Dendritic cell treated with granulocyte-macrophage colony-stimulating factor and Interleukin-4, amounts not matched to agents 40 ng/mL and 50 ng/mL, for 4 days (primary cell): Measurements from ENCODE around the gene ZNF668.
"Not testable (repeated sequence)": the region's sequence is repeated elsewhere in the genome, so short reads cannot be mapped to it uniquely, and the experiment has no call there.

Experiments used
- H3K27ac Mint-ChIP-seq: one replicate; pipeline ENCODE4 v1.8.0; 2022; ENCODE audit warnings: mild to moderate bottlenecking, mixed read lengths
- H3K27me3 Mint-ChIP-seq: one replicate; pipeline ENCODE4 v1.8.0; 2022; ENCODE audit warnings: mild to moderate bottlenecking, mixed read lengths
- H3K36me3 Mint-ChIP-seq: one replicate; pipeline ENCODE4 v1.8.0; 2022; ENCODE audit warnings: low read depth, mixed read lengths
- H3K4me1 Mint-ChIP-seq: one replicate; pipeline ENCODE4 v1.8.0; 2022; ENCODE audit warnings: low read depth, mixed read lengths
- H3K4me3 Mint-ChIP-seq: one replicate; pipeline ENCODE4 v1.8.0; 2022; ENCODE audit warnings: mild to moderate bottlenecking, moderate library complexity, mixed read lengths
- H3K9me3 Mint-ChIP-seq: one replicate; pipeline ENCODE4 v1.8.0; 2022; ENCODE audit warnings: mixed read lengths
- intact Hi-C: fragments of 100-400 bp; cut with micrococcal nuclease; formaldehyde crosslinking; loops from one replicate; pipeline ENCODE4 v1.15.0; 2022

The ZNF668 gene

DNA sequence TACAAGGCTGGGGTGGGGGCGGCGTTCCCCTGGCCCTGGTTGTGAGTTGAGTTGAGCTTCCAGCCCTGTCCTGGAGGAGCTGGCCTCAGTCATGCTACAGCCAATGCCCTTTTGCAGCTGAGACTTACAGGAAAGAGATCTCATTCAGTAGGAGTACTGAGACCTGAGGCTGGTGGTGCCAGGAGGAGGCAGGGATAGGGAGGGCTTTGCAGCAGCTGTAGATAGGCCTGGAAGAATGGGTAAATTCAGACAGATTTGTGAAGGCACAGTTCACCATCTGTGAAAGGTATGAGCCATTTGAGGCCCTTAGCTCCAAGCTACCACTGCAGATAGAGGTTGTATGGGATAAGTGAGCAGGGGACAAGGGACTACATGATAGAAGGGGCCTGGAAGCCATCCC is 35.0 kb downstream of the ZNF668 start:
- peaks cover 97% of the 10 kb centered on the region for H3K36me3 Mint-ChIP-seq
- H3K4me1 Mint-ChIP-seq = peaks cover 34% of the 10 kb centered on the region
- H3K27ac Mint-ChIP-seq = no peak overlapping the region
- no peaks in the 10 kb centered on the region for H3K27me3 Mint-ChIP-seq
- intact Hi-C loops = no loop called here
- H3K4me3 Mint-ChIP-seq = no peak overlapping the region
- no peaks in the 10 kb centered on the region for H3K9me3 Mint-ChIP-seq

DNA sequence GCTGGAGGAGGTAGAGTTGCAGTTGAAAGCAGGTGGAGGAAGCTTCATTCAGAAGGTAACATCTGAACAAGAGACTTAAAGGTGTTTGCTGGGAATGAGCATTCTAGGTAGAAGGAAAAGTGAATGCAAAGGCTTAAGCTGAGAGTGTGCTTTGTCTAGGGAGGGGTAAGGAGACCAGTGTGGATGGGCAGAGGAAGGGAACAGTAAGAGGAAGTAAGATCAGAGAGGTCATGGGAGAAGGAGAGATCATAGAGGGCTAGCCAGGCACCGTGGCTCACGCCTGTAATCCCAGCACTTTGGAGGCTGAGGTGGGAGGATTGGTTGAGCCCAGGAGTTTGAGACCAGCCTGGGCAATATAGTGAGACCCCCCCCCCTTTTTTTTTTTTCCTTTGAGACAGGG is 37.3 kb downstream of the ZNF668 start:
- H3K4me3 Mint-ChIP-seq = peak overlapping the region; percentile 39
- H3K9me3 Mint-ChIP-seq = no peaks in the 10 kb centered on the region
- peaks cover 37% of the 10 kb centered on the region for H3K4me1 Mint-ChIP-seq
- no peaks in the 10 kb centered on the region for H3K27me3 Mint-ChIP-seq
- peaks cover 89% of the 10 kb centered on the region for H3K36me3 Mint-ChIP-seq
- intact Hi-C loops = no loop called here
- H3K27ac Mint-ChIP-seq = peak overlapping the region; percentile 76

- H3K36me3 Mint-ChIP-seq = peaks cover 61% of the 10 kb centered on the region
- H3K4me3 Mint-ChIP-seq = peak overlapping the region; percentile 98
- H3K27ac Mint-ChIP-seq = peak overlapping the region; percentile 99
- intact Hi-C loops = loop anchor here (1.0 to 2.0 kb wide), 4 partner anchors 37 to 77 kb away; partner anchors contain the start of genes SETD1A, VKORC1, ZNF646 and ZNF668
- peaks cover 62% of the 10 kb centered on the region for H3K4me1 Mint-ChIP-seq
- H3K9me3 Mint-ChIP-seq = no peaks in the 10 kb centered on the region
- H3K27me3 Mint-ChIP-seq = no peaks in the 10 kb centered on the region
These were observed 40.1 kb downstream of the ZNF668 start for GRCh38 chr16:31033709-31034492.

DNA sequence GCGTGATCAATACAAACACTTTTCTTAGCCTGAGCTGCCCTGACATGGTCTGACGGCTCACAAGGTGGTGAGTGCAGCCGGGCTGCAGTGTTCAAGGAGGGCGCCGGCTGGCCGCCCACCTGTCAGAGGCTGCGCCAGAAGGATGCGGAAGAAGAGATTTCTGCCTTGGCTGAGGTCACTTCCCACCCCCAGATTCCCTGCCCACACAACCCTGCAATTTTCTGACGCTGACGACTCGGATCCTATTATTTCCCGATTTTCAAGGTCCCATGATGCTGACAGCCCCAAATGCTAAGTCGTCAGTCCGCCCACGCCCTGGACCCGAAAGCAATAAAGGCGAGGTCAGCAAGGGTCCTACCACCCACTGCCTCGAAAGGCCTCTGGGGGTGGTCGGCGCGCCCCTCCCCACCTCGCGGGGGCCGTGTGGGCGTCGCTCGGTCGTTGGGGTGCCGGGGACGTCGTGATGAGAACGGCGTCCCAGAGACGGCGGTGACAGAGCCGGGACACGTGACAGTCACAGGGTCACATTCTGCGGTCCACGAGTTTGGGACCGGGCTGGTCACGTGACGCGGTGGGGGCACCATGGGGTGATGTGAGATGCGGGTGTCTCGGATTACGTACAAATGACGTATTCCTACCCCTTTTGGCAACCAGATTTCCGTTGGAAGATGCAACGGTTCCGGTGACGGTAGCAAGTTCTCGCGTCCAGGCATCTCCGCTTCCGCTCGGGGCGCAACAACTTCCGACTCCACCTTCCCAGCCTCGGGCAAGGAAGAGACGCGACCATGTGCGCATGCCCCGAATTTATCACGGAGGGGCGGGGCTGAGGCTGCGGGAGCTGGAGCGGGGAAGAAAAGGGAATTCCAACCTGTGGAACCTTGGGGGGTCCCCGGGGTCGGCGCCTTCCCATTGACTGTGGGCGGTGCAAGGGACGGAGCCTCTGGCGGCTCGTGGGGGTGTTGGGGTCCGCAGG is 41.0 kb downstream of the ZNF668 start, which contains the start of gene STX4:
STX4 (plus strand) TSS at position 823 of the 973 bp plus-strand sequence. CDS start 248 bp downstream, outside the sequence.
- Mint-ChIP-seq H3K27me3 (no peaks in the 10 kb centered on the region), H3K27ac (peak within 1 kb of the TSS; percentile 99), H3K4me1 (peaks cover 62% of the 10 kb centered on the region), H3K9me3 (no peaks in the 10 kb centered on the region), H3K36me3 (peaks cover 53% of the 10 kb centered on the region), H3K4me3 (peak within 1 kb of the TSS; percentile 98)
- intact Hi-C loops = loop anchor here (1.0 to 2.0 kb wide), 4 partner anchors 36 to 76 kb away; partner anchors contain the start of genes SETD1A, VKORC1, ZNF646 and ZNF668

GRCh38 chr16:31031276-31031675 is 42.8 kb downstream of the ZNF668 start:
- Mint-ChIP-seq H3K4me3 (no peak overlapping the region), H3K27me3 (no peaks in the 10 kb centered on the region), H3K27ac (peak overlapping the region; percentile 99), H3K9me3 (no peaks in the 10 kb centered on the region), H3K4me1 (peaks cover 51% of the 10 kb centered on the region), H3K36me3 (peaks cover 38% of the 10 kb centered on the region)
- intact Hi-C loops = no loop called here

- H3K4me3 Mint-ChIP-seq = no peak overlapping the region
- peaks cover 18% of the 10 kb centered on the region for H3K36me3 Mint-ChIP-seq
- H3K27ac Mint-ChIP-seq = peak overlapping the region; percentile 45
- no peaks in the 10 kb centered on the region for H3K9me3 Mint-ChIP-seq
- H3K4me1 Mint-ChIP-seq = peaks cover 47% of the 10 kb centered on the region
- H3K27me3 Mint-ChIP-seq = no peaks in the 10 kb centered on the region
- intact Hi-C loops = no loop called here
These were observed 44.8 kb downstream of the ZNF668 start for GRCh38 chr16:31029272-31029671.

- intact Hi-C loops = no loop called here
- no peak overlapping the region for H3K4me3 Mint-ChIP-seq
- no peaks in the 10 kb centered on the region for H3K9me3 Mint-ChIP-seq
- peak overlapping the region; percentile 43 for H3K27ac Mint-ChIP-seq
- peaks cover 30% of the 10 kb centered on the region for H3K4me1 Mint-ChIP-seq
- H3K27me3 Mint-ChIP-seq = no peaks in the 10 kb centered on the region
- no peaks in the 10 kb centered on the region for H3K36me3 Mint-ChIP-seq
These were observed 48.7 kb downstream of the ZNF668 start for GRCh38 chr16:31025339-31025738.

DNA sequence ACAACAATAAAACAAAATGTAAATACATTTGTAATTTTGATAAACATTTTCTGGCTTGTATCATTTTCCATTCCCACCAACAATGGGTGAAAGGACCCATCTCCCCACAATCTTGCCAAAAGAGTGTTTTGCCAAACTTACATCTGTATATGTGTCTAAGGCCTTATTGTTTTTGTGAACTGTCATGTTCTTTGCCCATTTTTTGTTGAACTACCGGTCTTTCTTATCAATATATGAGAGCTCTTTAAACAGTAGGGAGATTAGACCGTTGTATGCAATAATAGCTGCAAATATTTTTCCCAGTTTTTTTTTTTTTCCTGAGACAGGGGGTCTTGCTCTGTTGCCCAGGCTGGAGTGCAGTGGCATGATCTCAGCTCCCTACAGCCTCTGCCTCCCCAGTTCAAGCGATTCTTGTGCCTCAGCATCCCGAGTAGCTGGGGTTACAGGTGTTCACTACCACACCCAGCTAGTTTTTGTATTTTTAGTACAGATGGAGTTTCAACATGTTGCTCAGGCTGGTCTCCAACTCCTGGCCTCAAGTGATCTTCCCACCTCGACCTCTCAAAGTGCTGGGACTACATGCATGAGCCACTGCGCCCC is 50.3 kb downstream of the ZNF668 start:
- H3K36me3 Mint-ChIP-seq = no peaks in the 10 kb centered on the region
- peaks cover 16% of the 10 kb centered on the region for H3K4me1 Mint-ChIP-seq
- H3K27me3 Mint-ChIP-seq = no peaks in the 10 kb centered on the region
- no peak overlapping the region for H3K4me3 Mint-ChIP-seq
- no peak overlapping the region for H3K27ac Mint-ChIP-seq
- no peaks in the 10 kb centered on the region for H3K9me3 Mint-ChIP-seq
- intact Hi-C loops = no loop called here

GRCh38 chr16:31023252-31023602 is 50.8 kb downstream of the ZNF668 start:
- intact Hi-C loops = no loop called here
- H3K36me3 Mint-ChIP-seq = no peaks in the 10 kb centered on the region
- no peak overlapping the region for H3K4me3 Mint-ChIP-seq
- H3K27me3 Mint-ChIP-seq = no peaks in the 10 kb centered on the region
- peaks cover 16% of the 10 kb centered on the region for H3K4me1 Mint-ChIP-seq
- no peaks in the 10 kb centered on the region for H3K9me3 Mint-ChIP-seq
- no peak overlapping the region for H3K27ac Mint-ChIP-seq

DNA sequence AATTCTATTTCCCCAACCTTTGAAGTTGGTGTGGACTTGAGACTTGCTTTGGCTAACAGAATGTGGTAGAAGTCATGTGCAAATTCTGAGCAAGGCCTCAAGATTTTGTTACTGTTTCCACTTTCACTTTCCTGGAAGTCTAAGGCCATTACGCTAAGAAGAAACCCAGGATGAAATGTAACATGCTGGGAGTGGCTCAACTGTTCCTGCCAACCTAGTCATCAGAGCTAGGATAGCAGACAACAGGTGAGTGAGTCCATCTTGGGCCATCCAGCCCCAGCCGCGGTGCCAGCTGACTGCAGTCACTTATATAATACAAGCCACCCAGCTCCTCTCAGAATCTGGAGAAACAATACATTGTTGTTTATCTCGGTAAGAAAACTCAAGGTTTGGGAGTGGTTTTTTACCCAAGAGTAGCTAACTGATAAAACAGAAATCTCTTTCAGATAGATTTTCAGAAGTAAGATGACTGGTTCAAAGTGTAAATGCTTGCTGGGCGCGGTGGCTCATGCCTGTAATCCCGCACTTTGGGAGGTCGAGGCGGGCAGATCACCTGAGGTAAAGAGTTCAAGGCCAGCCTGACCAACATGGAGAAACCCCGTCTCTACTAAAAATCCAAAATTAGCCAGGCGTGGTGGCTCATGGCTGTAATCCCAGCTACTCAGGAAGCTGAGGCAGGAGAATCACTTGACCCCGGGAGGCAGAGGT is 51.3 kb downstream of the ZNF668 start:
- H3K9me3 Mint-ChIP-seq = no peaks in the 10 kb centered on the region
- intact Hi-C loops = no loop called here
- no peak overlapping the region for H3K4me3 Mint-ChIP-seq
- H3K4me1 Mint-ChIP-seq = peaks cover 16% of the 10 kb centered on the region
- H3K36me3 Mint-ChIP-seq = no peaks in the 10 kb centered on the region
- no peaks in the 10 kb centered on the region for H3K27me3 Mint-ChIP-seq
- H3K27ac Mint-ChIP-seq = no peak overlapping the region

DNA sequence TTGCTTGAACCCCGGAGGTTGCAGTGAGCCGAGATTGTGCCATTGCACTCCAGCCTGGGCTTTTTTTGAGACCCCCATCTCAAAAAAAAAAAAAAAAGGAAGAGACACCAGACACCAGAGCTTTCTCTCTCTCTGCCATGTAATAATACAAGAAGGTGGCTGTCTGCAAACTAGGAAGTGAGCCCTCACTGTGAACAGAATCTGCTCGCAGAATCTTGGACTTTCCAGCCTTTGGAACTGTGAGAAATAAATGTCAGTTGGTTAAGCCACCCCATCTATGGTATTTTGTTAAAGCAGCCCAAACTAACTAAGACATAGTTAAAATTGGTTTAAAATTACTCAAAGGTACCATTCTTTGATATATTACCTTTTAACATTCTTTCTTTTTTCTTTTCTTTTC is 53.5 kb downstream of the ZNF668 start:
- no peaks in the 10 kb centered on the region for H3K36me3 Mint-ChIP-seq
- H3K4me3 Mint-ChIP-seq = no peak overlapping the region
- peaks cover 6% of the 10 kb centered on the region for H3K27me3 Mint-ChIP-seq
- no peak overlapping the region for H3K27ac Mint-ChIP-seq
- H3K9me3 Mint-ChIP-seq = no peaks in the 10 kb centered on the region
- intact Hi-C loops = no loop called here
- peaks cover 9% of the 10 kb centered on the region for H3K4me1 Mint-ChIP-seq

- H3K36me3 Mint-ChIP-seq, H3K4me3 Mint-ChIP-seq, H3K27ac Mint-ChIP-seq, H3K4me1 Mint-ChIP-seq, intact Hi-C loops, H3K9me3 Mint-ChIP-seq: not testable (repeated sequence)
- peaks cover 18% of the 10 kb centered on the region for H3K27me3 Mint-ChIP-seq
These were observed 56.3 kb downstream of the ZNF668 start for GRCh38 chr16:31017756-31018155.

- H3K9me3 Mint-ChIP-seq = peaks cover 10% of the 10 kb centered on the region
- H3K27me3 Mint-ChIP-seq = peaks cover 32% of the 10 kb centered on the region
- no peak overlapping the region for H3K27ac Mint-ChIP-seq
- intact Hi-C loops = no loop called here
- no peaks in the 10 kb centered on the region for H3K36me3 Mint-ChIP-seq
- H3K4me1 Mint-ChIP-seq = peaks cover 13% of the 10 kb centered on the region
- no peak overlapping the region for H3K4me3 Mint-ChIP-seq
These were observed 58.0 kb downstream of the ZNF668 start for GRCh38 chr16:31016018-31016417.
